ENCODE data around the gene RSU1.
"Not testable (repeated sequence)": the region's sequence is repeated elsewhere in the genome, so short reads cannot be mapped to it uniquely, and the experiment has no call there.

The RSU1 gene

GRCh38 chr10:16817125-16818019 lies at the start of gene RSU1:
RSU1 (minus strand) TSS chr10:16817424; CDS start chr10:16817081, 343 bp downstream.
- peak; percentile 100 for DNase-seq

- no peak for DNase-seq
Observed at GRCh38 chr10:16866541-16867275, 49.5 kb upstream of the RSU1 start.

DNA sequence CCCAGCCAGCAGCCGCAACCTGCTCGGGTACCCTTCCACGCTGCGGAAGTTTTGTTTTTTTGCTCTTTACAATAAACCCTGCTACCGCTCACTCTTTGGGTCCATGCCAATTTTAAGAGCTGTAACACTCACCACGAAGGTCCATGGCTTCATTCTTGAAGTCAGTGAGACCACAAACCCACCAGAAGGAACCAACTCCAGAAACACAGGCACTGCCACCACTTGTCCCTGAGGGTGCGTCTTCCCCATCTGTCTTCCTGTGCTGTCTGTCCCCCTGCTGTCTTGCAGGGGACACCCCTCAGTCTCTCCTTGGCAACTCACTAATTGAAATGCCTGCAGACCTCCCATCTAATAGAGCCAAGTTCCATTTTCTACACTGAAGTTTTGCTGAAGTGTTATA lies 48.5 kb upstream of the RSU1 start:
- no peak for DNase-seq

DNA sequence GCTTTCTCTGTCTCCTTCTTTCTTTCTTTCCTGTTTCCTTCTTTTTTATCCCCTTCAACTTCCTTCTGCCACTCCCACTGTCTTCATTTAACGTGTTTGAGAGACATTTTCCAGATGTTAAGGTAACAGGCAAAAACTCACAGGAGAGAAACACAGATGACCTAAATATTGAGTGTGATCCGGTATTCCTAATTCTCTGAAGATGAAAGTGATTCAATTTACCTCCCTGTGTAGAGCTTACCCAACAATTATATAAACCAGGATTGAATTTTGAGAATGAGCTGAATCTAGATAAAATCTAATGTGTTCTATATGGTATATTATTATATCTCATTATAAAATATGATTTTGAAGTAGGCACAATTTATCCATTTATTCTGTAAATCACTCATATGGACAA lies 46.5 kb upstream of the RSU1 start:
- DNase-seq = no peak

GRCh38 chr10:16857419-16857818 lies 40.2 kb upstream of the RSU1 start:
- DNase-seq = no peak

- DNase-seq = no peak
Observed at GRCh38 chr10:16856567-16856966, 39.3 kb upstream of the RSU1 start.

- DNase-seq = no peak
Observed at GRCh38 chr10:16856092-16856491, 38.9 kb upstream of the RSU1 start.

GRCh38 chr10:16854623-16855022 lies 37.4 kb upstream of the RSU1 start:
- no peak for DNase-seq

DNA sequence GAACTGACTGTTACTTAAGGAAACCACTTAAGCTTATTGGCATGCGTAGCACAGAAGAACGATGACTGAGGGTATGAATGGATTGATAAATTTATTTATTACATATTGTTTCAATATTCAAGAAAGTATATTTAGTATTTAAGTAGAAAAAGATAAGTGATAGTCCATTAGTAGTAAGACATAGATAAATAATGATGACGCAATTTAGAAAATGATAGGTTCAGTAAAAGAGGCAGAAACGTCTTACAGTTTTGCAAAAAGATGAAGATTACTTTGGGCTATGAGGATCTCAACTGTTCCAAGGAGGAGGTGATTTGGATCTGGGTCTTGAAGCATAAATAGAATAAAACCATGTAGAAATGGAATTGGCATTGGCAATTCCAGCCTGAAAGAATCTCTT lies 36.6 kb upstream of the RSU1 start:
- DNase-seq = no peak

DNA sequence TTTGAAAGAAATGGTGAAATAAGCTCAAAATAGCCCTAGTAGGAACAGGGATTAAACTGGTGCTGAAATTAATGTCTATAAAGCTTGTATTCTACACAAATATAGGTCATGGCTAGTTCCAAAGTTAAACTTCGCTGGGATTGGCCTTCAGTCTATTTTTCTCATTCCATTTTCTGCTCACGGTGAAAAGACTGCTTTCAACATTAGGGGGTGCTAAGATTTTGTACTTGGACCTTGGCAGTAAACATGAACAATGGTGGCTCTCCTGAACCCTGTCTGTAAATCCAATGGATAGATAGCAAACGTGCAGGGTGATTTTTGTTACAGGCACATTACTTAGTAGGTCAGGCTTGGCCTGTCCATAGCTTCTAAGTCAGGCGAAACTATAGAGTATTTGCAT lies 36.0 kb upstream of the RSU1 start:
- no peak for DNase-seq

- no peak for DNase-seq
Observed at GRCh38 chr10:16852624-16853023, 35.4 kb upstream of the RSU1 start.

- DNase-seq = no peak
Observed at GRCh38 chr10:16848562-16849154, 31.4 kb upstream of the RSU1 start.

- no peak for DNase-seq
Observed at GRCh38 chr10:16847644-16848043, 30.4 kb upstream of the RSU1 start.

- DNase-seq = no peak
Observed at GRCh38 chr10:16845248-16845647, 28.0 kb upstream of the RSU1 start.

DNA sequence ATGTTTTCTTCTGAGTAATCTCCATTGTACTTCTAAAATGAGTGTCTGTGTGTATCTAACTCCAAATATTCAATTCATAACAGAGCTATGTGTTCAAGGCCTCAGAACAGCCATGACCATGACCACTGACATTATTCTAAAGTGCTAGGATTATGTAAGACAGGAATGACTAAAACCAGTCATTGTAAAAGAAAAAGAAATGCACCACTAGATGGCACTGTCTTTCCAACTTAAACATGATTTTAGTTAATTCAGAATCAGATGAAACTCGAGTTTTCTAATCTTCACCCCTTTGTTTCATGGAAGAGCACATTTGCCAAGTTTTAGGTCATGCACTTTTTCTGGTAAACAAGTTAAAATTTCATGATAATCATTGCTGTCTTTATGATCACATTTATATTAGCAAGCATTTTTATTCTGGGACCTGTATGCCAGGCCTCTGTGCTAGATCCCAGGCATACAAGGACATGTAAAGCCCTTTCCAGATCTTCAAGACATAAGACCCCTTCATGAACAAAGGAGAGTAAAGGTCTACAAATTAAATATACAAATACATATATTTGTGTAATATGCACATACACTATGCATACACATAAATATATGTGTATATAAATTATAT lies 26.1 kb upstream of the RSU1 start:
- no peak for DNase-seq

GRCh38 chr10:16835228-16835627 lies 18.0 kb upstream of the RSU1 start:
- DNase-seq = no peak

- DNase-seq = no peak
Observed at GRCh38 chr10:16832351-16833080, 15.3 kb upstream of the RSU1 start.

GRCh38 chr10:16828701-16829175 lies 11.5 kb upstream of the RSU1 start:
- no peak for DNase-seq

GRCh38 chr10:16828114-16828568 lies 10.9 kb upstream of the RSU1 start:
- peak; percentile 62 for DNase-seq

DNA sequence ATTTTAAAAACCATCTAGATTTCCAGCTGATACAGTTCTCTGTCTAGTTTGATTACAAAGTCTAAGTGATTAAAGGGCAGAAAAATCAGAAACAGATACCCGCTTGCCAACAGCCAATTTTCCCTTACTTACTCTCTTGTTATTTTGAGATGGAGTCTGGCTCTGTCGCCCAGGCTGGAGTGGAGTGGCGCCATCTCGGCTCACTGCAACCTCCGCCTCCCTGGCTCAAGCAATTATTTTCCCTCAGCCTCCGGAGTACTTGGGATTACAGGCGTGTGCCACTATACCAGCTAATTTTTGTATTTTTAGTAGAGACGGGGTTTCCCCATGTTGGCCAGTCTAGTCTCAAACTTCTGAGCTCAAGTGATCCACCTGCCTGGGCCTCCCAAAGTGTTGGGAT lies 10.2 kb upstream of the RSU1 start:
- not testable (repeated sequence) for DNase-seq

GRCh38 chr10:16822726-16823360 lies 5.6 kb upstream of the RSU1 start:
- DNase-seq = no peak

DNA sequence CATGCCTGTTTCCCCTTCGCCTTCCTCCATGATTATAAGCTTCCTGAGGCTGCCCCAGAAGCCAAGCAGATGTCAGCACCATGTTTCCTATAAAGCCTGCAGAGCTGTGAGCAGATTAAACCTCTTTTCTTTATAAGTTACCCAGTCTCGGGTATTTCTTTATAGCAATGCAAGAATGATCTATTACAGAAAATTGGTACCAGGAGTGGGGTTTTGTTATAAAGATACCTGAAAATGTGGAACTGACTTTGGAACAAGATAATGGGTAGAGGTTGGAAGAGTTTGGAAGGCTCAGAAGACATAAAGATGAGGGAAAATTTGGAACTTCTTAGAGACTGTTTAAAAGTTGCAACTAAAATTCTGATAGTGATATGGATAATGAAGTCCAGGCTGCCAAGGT lies 4.8 kb upstream of the RSU1 start:
- DNase-seq = no peak
